Left forelimb (tissue), 1 donor: ENCODE data around the gene NYNRIN.

ENCODE experiments used
- DNase-seq: peaks from one replicate; pipeline ENCODE4 v3.0.0-alpha.2; 2018; ENCODE audit warnings: low spot score

Gene NYNRIN

GRCh38 chr14:24392325-24393091 lies 6.3 kb upstream of the NYNRIN start:
- no peak for DNase-seq

DNA sequence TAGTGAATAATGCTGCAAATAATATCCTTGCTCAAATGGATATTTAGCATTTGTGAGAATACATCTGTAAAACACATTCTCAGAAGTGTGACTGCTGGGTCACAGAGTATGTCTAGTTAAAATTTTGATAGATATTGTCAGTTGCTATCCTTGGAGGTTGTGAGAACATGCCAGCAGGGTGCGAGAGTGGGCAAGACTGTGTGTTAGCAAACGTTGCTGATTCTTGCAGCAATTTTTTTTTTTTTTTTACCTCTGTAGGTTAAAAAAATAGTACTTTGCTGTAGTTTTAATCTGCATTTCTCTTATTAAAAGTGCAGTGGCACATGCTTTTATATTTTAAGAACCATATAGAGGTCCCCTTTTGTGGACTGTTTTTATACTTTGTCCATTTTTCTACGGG lies 4.5 kb upstream of the NYNRIN start:
- no peak for DNase-seq

DNA sequence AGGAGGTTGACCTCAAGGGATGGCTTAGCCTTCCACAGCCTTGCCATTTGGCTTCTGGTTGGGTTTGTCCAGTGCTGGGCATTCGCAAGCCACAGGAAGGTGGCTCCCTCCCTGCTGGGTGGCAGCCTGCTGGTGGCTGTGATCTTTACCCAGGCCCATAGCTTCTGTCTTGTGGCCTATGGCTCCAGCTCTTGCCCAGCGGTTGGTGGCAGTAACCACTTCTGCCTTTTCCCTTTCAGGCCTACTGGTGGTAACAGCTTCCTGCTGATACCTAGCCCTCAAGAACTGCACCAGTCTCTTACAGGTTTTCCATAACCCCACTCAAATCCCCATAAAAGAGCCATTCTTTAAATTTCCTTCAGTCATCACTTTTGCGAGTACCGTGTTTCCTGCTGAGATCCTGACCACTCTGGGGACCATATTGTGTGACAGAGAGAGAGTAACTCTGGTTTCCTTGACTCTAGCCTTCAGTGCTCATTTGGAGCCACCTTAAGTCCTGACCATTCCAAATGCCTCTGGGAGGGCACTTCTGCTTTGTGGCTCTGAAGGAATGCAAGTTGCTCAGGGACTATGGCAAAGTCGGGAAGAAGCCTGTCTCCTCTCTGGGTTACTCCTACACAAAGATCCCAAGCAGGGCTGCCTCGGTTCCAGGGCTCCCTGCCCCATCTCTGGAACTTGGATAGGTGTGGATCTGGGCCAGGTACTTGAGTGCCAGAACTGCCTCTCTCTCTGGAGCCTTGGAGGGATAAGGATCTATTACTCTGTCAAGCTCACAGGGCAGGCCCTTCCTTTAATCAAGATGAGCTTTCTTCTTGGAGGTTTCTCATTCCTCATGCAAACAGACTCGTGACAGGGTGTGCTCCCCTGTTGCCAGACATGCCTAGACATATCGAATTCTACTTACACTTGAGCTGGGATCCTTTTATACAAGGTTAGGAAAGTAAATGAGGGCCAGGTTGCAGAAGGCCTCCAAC lies 2.9 kb upstream of the NYNRIN start:
- no peak for DNase-seq

GRCh38 chr14:24397639-24398292 lies 1.0 kb upstream of the NYNRIN start:
- DNase-seq = no peak

GRCh38 chr14:24398293-24398652 lies 530 bp upstream of the NYNRIN start:
- peak; percentile 78 for DNase-seq

- DNase-seq = no peak
Observed at GRCh38 chr14:24399447-24399822, 632 bp downstream of the NYNRIN start.

DNA sequence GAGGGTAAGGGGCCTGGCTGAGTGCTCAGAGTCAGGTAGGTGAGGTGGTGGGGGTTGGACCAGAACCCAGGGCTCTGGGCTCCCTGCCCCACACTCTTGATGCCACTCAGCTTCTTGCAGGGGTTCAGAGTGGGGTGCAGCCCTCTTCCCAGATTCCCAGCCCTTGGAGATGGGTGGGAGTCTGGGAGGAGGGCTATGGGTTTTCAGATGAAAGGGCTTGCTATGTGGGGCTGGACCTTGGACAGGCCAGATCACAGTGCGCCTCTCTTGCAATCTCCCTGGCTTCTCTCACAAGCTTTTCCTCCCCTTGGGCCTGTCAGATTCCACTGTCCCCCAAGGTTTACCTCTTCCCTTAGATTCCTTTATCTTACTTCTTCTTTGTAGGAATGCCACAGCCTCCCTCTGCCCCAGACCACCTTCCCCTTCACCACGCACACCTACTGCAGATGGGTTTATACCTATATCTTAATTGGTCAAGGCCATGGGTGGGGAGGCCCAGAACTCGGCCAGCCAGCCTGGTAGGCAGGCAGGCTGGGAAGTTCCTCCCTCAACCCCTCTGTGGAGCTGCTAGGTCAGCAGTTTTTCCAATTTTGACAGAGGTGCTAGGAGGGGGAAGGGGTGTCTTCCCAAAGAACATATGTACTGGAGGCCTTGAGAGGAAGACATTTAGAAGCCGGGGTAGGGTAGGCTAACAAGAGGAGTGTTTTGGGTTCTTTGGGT lies 1.4 kb downstream of the NYNRIN start:
- DNase-seq = no peak

DNA sequence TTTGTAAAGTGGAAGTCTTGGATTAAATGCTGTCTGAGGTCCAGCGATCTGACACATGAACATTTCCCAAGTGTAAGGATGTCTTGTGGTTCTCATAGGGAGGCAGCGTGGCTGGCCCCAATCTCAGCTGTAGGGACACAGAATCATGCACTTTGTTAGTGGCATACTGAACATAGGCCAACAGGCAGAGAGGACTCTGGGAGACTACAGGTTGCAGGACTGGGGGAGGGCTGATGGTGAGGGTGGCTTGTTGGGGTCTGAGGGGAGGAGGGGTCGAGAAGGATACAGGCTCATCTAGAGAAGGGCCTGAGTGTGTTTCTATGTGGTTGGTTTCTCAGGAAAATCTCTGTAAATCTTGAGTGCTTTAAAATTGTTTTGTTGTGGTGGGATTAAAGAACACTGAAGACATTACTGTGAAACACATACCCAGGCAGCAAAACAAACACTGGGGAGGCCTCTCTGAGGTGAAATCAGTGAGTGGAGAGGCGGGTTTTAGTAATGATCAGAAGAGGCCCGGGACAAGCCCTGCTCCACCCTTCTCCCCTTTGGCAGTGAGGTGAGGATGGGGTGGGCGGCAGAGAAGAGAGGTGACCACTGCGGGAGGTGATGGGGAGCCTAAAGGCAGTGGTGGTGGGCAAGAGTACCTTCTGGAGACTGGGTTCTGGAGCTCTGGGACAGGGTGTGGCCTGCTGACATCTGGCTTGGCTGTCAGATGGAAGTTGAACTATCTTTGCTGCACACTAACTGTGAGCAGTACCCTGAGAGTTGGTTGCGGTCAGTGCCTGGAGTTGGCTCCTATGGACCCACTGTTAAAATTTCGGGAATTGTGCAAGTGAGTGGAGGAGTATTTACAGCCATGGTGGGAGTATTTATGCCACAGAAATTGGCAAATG lies 3.3 kb downstream of the NYNRIN start:
- no peak for DNase-seq

GRCh38 chr14:24403294-24403998 lies 4.6 kb downstream of the NYNRIN start:
- no peak for DNase-seq

DNA sequence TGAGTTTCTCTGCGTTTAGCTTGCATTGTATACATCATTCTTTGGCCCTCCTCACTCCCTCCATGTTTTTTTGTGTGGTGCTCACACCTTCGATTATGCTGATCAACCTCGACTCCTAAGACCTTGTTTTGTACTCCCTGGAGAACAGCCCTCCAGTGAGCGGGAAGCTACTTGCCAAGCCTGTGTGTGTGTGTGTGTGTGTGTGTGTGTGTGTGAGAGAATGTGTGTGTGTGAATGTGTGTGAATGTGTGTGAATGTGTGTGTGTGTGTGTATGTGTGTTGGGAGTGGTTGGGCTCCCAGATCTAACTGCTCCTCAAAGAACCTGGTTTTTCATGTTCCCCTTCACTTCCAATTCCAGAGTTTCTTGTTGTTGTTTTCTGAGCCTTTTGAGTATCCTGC lies 6.0 kb downstream of the NYNRIN start:
- no peak for DNase-seq

GRCh38 chr14:24406416-24406815 lies 7.6 kb downstream of the NYNRIN start:
- DNase-seq = no peak

DNA sequence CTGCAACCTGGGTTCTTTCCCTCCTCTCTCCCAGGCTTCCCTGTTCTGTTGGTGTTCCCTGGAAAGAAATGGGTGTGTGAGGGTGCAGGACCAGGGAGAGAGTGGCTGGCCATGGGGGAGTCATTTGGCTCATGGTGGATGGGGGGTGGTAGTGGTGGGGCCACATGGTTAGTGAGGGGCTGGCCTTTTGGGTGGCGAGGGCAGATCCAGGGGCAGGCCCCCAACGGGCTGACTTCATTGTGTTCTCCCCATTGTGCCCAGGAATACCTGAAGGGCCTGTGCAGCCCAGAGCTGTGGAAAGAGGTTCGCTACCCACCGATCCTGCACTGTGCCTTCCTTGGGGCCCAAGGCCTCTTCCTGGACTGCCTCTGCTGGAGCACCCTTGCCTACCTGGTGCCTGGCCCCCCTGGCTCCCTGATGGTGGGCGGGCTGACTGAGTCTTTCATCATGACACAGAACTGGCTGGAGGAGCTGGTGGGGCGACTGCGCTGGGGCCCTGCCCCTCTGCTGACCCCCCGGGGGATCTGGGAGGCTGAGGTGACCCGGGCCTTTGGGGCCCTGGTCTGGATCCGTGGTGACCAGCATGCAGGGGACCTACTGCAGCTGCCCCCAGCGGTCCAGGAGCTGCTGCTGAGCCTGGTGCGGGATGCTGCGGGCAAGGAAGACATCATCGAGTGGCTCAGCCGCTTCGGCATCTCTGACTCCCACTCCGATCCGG lies 9.0 kb downstream of the NYNRIN start:
- DNase-seq = no peak

DNA sequence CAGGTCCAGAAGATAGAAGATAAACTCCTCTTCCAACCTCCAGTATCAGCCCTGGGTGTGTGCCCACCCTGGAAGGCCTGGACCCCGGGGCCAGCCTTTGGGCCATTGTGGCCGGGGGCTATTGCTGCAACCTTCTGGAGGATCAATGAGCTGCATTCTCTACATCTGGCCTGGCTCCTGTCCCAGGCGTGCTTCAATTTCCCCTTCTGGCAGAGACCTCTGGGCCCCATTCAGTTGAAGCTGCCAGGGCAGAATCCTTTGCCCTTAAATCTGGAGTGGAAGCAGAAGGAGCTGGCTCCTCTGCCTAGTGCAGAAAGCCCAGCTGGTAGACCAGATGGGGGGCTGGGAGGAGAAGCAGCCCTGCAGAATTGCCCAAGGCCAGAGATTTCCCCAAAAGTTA lies 10.0 kb downstream of the NYNRIN start:
- DNase-seq = peak; percentile 56

- peak; percentile 51 for DNase-seq
Observed at GRCh38 chr14:24409192-24409591, 10.4 kb downstream of the NYNRIN start.

DNA sequence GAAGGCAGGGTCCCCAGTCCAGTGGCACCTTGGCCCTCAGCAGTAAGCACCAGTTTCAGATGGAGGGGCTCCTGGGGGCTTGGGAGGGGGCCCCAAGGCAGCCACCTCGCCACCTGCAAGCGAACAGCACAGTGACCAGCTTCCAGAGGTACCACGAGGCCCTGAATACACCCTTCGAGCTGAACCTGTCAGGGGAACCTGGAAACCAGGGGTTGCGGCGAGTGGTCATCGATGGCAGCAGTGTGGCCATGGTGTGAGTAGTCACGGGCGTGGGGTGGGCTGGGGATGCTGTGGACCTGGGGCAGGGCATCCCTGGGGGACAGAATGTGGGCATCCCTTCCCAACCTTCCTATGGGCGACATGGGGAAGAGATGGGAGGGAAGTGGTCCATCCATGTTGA lies 11.2 kb downstream of the NYNRIN start:
- peak; percentile 41 for DNase-seq

DNA sequence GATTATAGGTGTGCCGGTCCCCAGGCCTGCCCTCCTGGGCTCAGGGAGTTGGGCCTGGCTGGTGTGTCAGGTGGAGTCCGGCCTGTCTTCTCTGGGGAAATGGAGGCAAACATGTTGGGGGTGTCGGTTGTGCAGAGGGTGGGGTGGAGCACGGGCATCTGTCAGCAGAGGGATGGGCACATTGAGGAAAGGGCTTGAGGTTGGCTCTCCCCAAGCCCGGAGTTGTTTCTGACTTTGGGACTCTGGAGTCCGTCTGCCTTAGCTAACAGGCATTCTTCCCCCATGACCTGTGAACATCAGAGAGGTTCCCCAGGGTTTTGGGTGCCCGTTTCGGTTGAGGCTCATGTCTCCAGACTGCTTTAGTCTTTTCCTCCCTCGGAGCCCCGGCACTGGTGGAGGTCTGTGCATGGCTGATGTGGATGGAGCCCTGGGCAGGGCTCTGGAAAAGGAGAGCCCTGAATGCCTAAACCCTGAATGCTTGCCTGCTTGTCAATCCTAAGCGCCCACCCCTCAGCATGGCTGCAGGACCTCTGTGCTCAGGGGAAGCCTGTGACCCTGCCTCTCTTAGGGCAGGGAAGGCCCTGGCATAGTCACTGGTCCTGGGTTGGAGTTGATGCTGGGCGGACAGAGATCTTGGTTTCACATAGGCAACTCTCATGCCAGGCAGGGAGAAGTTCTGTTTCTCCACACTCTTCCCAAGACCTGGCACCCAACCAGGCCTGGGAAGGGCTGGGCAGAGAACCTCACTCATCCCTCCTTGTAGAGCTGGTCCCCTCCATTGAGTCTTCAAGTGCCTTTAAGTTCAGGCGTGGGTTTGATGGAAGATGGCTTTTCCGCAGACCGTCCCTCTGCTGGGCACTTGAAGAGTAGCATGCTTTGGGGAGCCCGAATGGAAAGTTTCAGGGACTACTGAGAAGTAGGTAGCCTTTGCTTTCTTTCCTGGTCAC lies 12.9 kb downstream of the NYNRIN start:
- peak; percentile 61 for DNase-seq

GRCh38 chr14:24414077-24414476 lies 15.3 kb downstream of the NYNRIN start:
- peak; percentile 30 for DNase-seq

DNA sequence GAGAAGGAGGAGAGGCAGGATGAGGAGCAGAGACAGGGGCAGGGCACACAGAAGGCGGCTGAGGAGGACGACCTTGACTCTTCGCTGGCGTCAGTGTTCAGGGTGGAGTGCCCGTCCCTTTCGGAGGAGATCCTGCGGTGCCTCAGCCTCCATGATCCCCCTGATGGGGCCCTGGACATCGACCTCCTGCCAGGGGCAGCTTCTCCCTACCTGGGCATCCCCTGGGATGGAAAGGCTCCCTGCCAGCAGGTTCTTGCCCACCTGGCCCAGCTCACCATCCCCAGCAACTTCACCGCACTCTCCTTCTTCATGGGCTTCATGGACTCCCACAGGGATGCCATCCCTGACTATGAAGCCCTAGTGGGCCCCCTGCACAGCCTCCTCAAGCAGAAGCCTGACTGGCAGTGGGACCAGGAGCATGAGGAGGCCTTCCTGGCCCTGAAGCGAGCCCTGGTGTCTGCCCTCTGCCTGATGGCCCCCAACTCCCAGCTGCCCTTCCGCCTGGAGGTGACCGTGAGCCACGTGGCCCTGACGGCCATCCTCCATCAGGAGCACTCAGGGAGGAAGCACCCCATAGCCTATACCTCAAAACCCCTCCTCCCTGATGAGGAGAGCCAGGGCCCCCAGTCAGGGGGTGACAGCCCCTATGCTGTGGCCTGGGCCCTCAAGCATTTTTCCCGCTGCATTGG lies 16.1 kb downstream of the NYNRIN start:
- DNase-seq = peak; percentile 53
